ENCODE results near the gene THYN1. TPM values are rescaled to one million over a fixed set of nuclear protein-coding genes. Genes with fewer than 3 reads are reported as not detected.

Gene THYN1
- total and polyA plus RNA-seq, 2 of the 13 experiments (the other 11 are each of a cell fraction or from before 2014, with no cell fraction given), result 36.1 to 87.6 TPM

- TF ChIP-seq ZNF234 (CRISPR knock-in tag; conservative IDR thresholded peaks at IDR 0.05) (no peak), GZF1 (CRISPR knock-in tag; IDR thresholded peaks at IDR 0.05) (no peak), FOXA3 (CRISPR knock-in tag; IDR thresholded peaks at IDR 0.05) (peak; percentile 5; the same call in 1 of the 2 replicates), ARNTL (CRISPR knock-in tag; IDR thresholded peaks at IDR 0.05) (0 out of 2 replicates have a peak, but pooled peaks have one; percentile 27), ZMAT5 (CRISPR knock-in tag; IDR thresholded peaks at IDR 0.05; ENCODE audit: borderline replicate concordance, low read depth) (no peak), ATRX (CRISPR knock-in tag; IDR thresholded peaks at IDR 0.05; ENCODE audit: borderline replicate concordance) (no peak), AKNA (CRISPR knock-in tag; IDR thresholded peaks at IDR 0.05; ENCODE audit: borderline replicate concordance) (peak; percentile 91; the same call in 1 of the 2 replicates), TFDP2 (CRISPR knock-in tag; IDR thresholded peaks at IDR 0.05) (peak; percentile 98), ARNT (IDR thresholded peaks at IDR 0.05) (no peak), ZNF12 (CRISPR knock-in tag; IDR thresholded peaks at IDR 0.05) (no peak), RFX5 (IDR thresholded peaks at IDR 0.05; ENCODE audit: low read depth, low read length) (no peak; the same call in 1 of the 2 replicates), CREB1 (IDR thresholded peaks at IDR 0.05) (peak; percentile 64), CREB1 (CRISPR knock-in tag; IDR thresholded peaks at IDR 0.05) (no peak), MED1 (CRISPR knock-in tag; IDR thresholded peaks at IDR 0.05) (peak; percentile 47; the same call in 1 of the 2 replicates), KDM3A (CRISPR knock-in tag; IDR thresholded peaks at IDR 0.05; ENCODE audit: low read depth) (0 out of 2 replicates have a peak, but pooled peaks have one; percentile 50), IRF2 (CRISPR knock-in tag; IDR thresholded peaks at IDR 0.05) (no peak), SRF (IDR thresholded peaks at IDR 0.05; ENCODE audit: low read depth, low read length) (0 out of 2 replicates have a peak, but pooled peaks have one; percentile 21), TAF15 (IDR thresholded peaks at IDR 0.05; ENCODE audit: low read depth, low read length, poor library complexity, severe bottlenecking) (no peak), ZNF136 (CRISPR knock-in tag; IDR thresholded peaks at IDR 0.05; ENCODE audit: low read depth) (peak; percentile 96), ZNF775 (CRISPR knock-in tag; IDR thresholded peaks at IDR 0.05; ENCODE audit: borderline replicate concordance) (no peak), ZNF816 (CRISPR knock-in tag; IDR thresholded peaks at IDR 0.05; ENCODE audit: borderline replicate concordance) (0 out of 2 replicates have a peak, but pooled peaks have one; percentile 71), SRSF1 (optimal IDR thresholded peaks at IDR 0.05; ENCODE audit: low read depth, low read length) (no peak)
Measured at GRCh38 chr11:134223836-134224709, 29.1 kb downstream of the THYN1 start, which contains the start of the genes NCAPD3 and VPS26B (continued).
